Hepatocyte (in vitro differentiated cells): Measurements from ENCODE around the gene RAD51D.

Experiments used
- CTCF ChIP-seq: fragments of 200-600 bp; sonication (generic); IDR thresholded peaks from 2 replicates; pipeline ENCODE4 v1.5.1; 2016; ENCODE audit warnings: antibody characterized with exemption, mild to moderate bottlenecking; ENCODE audit not compliant: poor library complexity
- EZH2 ChIP-seq: fragments of 200-600 bp; sonication (generic); IDR thresholded peaks from 2 replicates; pipeline ENCODE4 v1.6.1; 2016; ENCODE audit warnings: antibody characterized with exemption, mild to moderate bottlenecking, borderline replicate concordance

- no peak for TF ChIP-seq CTCF
- no peak for TF ChIP-seq EZH2
Observed at GRCh38 chr17:35135322-35135721, 15.7 kb upstream of the RAD51D start.
